ENCODE measurements around the gene EXOC6B.

EXOC6B gene

DNA sequence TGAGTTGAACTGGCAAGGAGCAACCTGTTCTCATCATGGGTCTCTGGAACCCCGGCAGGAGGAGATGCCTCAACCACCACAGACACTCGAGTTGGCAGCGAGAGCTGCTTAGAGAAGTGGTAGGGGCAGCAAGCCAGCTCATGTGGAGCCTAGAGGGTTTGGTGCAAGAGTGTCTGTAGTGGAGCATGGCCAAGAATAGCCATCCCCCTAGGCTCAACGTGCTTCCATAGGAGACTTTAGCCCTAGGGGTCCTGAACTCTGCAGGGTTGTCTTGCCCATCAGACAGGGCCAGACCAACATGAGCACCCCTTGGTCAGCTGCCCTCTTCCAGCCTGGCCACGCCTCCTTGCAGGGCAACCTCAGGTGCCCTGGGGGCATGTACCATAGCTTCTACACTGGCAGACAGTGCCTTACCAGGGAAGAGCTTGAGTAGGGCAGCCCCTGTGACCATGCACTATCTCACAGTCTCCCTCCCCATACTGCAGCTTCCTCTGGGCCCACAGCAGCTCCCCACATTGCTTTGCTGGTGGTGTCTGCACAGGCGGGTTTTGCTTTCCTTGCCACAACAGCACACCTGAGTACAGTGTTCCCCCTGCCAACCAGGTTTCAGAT is 187.1 kb downstream of the EXOC6B start:
- no peak overlapping the region for H2AFZ ChIP-seq (ENCODE audit: low read length)
- no peaks in the 10 kb centered on the region for H3K27me3 ChIP-seq (ENCODE audit: insufficient read depth, low read length, poor library complexity, severe bottlenecking)
- H3K4me3 ChIP-seq (ENCODE audit: low read length, poor library complexity, severe bottlenecking): no peak overlapping the region
- no peaks in the 10 kb centered on the region for H3K36me3 ChIP-seq (ENCODE audit: insufficient read depth, low read length)
- no peak overlapping the region for H3K9ac ChIP-seq (ENCODE audit: low read depth, low read length, poor library complexity, severe bottlenecking)
- H3K4me1 ChIP-seq (ENCODE audit: insufficient read depth, low read length, poor library complexity, severe bottlenecking): no peaks in the 10 kb centered on the region
- H4K20me1 ChIP-seq (ENCODE audit: insufficient read depth, low read length, poor library complexity, severe bottlenecking): no peaks in the 10 kb centered on the region
- H3K9me2 ChIP-seq (replicated peaks; ENCODE audit: low read depth, low read length): no peaks in the 10 kb centered on the region
- H3F3A ChIP-seq (ENCODE audit: low read depth): no peaks in the 10 kb centered on the region
- no peak overlapping the region for H3K4me2 ChIP-seq (ENCODE audit: low read depth, low read length, poor library complexity, severe bottlenecking)
- TF ChIP-seq, protein P1, sequence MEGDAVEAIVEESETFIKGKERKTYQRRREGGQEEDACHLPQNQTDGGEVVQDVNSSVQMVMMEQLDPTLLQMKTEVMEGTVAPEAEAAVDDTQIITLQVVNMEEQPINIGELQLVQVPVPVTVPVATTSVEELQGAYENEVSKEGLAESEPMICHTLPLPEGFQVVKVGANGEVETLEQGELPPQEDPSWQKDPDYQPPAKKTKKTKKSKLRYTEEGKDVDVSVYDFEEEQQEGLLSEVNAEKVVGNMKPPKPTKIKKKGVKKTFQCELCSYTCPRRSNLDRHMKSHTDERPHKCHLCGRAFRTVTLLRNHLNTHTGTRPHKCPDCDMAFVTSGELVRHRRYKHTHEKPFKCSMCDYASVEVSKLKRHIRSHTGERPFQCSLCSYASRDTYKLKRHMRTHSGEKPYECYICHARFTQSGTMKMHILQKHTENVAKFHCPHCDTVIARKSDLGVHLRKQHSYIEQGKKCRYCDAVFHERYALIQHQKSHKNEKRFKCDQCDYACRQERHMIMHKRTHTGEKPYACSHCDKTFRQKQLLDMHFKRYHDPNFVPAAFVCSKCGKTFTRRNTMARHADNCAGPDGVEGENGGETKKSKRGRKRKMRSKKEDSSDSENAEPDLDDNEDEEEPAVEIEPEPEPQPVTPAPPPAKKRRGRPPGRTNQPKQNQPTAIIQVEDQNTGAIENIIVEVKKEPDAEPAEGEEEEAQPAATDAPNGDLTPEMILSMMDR (conservative IDR thresholded peaks at IDR 0.05; ENCODE audit: low read length): no peak
- no peak for TF ChIP-seq EZH2phosphoT487 (IDR thresholded peaks at IDR 0.05; ENCODE audit: borderline replicate concordance)
- H3K79me2 ChIP-seq (ENCODE audit: insufficient read depth, low read length): no peaks in the 10 kb centered on the region
- no peaks in the 10 kb centered on the region for H3K9me3 ChIP-seq (ENCODE audit: insufficient read depth, low read depth, low read length)

DNA sequence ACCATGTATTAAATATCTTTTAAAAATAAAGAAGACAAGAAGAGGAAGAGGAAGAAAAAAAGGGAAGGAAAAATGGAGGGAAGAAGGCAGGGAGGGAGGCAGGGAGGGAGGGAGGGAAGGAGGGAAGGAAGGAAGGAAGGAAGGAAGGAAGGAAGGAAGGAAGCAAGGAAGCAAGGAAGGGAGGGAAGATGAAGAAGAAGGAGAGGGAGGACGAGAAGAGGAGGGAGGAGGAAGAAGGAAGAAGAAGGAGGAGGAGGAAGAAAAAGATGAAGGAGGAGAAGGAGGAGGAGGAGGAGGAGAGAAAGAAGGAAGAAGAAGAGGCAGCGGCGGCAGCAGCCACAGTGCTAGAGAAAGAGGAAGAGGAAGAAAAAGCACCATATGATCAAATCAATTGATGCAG is 189.6 kb downstream of the EXOC6B start:
- no peak overlapping the region for H2AFZ ChIP-seq (ENCODE audit: low read length)
- H3F3A ChIP-seq (ENCODE audit: low read depth): no peaks in the 10 kb centered on the region
- no peaks in the 10 kb centered on the region for H3K4me1 ChIP-seq (ENCODE audit: insufficient read depth, low read length, poor library complexity, severe bottlenecking)
- H3K9me3 ChIP-seq (ENCODE audit: insufficient read depth, low read depth, low read length): no peaks in the 10 kb centered on the region
- H3K27me3 ChIP-seq (ENCODE audit: insufficient read depth, low read length, poor library complexity, severe bottlenecking): no peaks in the 10 kb centered on the region
- H3K9ac ChIP-seq (ENCODE audit: low read depth, low read length, poor library complexity, severe bottlenecking): no peak overlapping the region
- H3K36me3 ChIP-seq (ENCODE audit: insufficient read depth, low read length): no peaks in the 10 kb centered on the region
- H3K79me2 ChIP-seq (ENCODE audit: insufficient read depth, low read length): no peaks in the 10 kb centered on the region
- H3K9me2 ChIP-seq (replicated peaks; ENCODE audit: low read depth, low read length): no peaks in the 10 kb centered on the region
- no peak for TF ChIP-seq EZH2phosphoT487 (IDR thresholded peaks at IDR 0.05; ENCODE audit: borderline replicate concordance)
- TF ChIP-seq, protein P1 (conservative IDR thresholded peaks at IDR 0.05; ENCODE audit: low read length): no peak
- no peak overlapping the region for H3K4me3 ChIP-seq (ENCODE audit: low read length, poor library complexity, severe bottlenecking)
- H3K4me2 ChIP-seq (ENCODE audit: low read depth, low read length, poor library complexity, severe bottlenecking): no peak overlapping the region
- no peaks in the 10 kb centered on the region for H4K20me1 ChIP-seq (ENCODE audit: insufficient read depth, low read length, poor library complexity, severe bottlenecking)

DNA sequence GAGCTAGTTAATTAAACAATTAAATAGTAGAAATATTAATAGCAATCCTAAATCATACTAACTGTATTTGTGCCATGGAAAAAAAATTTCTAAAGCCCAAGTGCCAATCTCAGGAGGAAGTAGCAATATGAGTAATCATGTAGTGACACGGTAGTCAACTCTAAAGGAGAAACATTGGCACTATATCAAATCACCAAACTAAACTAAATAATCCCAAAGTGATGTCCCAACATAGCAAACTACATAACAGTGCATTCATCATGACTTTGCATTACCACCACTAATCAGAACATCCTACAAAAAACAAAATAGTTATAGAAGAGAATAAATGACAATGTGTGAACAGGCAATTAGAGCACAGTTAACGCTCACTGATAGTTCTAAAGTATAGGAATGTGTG is 195.1 kb downstream of the EXOC6B start:
- Histone ChIP-seq H4K20me1 (ENCODE audit: insufficient read depth, low read length, poor library complexity, severe bottlenecking) (no peaks in the 10 kb centered on the region), H3K9ac (ENCODE audit: low read depth, low read length, poor library complexity, severe bottlenecking) (no peak overlapping the region), H3F3A (ENCODE audit: low read depth) (no peaks in the 10 kb centered on the region), H3K4me1 (ENCODE audit: insufficient read depth, low read length, poor library complexity, severe bottlenecking) (no peaks in the 10 kb centered on the region), H3K36me3 (ENCODE audit: insufficient read depth, low read length) (no peaks in the 10 kb centered on the region), H3K27me3 (ENCODE audit: insufficient read depth, low read length, poor library complexity, severe bottlenecking) (no peaks in the 10 kb centered on the region), H3K9me2 (replicated peaks; ENCODE audit: low read depth, low read length) (no peaks in the 10 kb centered on the region), H3K4me2 (ENCODE audit: low read depth, low read length, poor library complexity, severe bottlenecking) (no peak overlapping the region), H2AFZ (ENCODE audit: low read length) (no peak overlapping the region), H3K79me2 (ENCODE audit: insufficient read depth, low read length) (no peaks in the 10 kb centered on the region), H3K9me3 (ENCODE audit: insufficient read depth, low read depth, low read length) (no peaks in the 10 kb centered on the region), H3K4me3 (ENCODE audit: low read length, poor library complexity, severe bottlenecking) (no peak overlapping the region)
- TF ChIP-seq, protein P1 (conservative IDR thresholded peaks at IDR 0.05; ENCODE audit: low read length): no peak
- TF ChIP-seq EZH2phosphoT487 (IDR thresholded peaks at IDR 0.05; ENCODE audit: borderline replicate concordance): no peak
